Thyroid gland (tissue), 4 donors: ENCODE results near the gene ALPL. TPM values are rescaled to one million over a fixed set of nuclear protein-coding genes. Genes with fewer than 3 reads are reported as not detected.

ENCODE experiments used
- DNase-seq, 2 donors: peaks; one replicate each; pipeline ENCODE4 v3.0.0-alpha.2; 2019
- H3K27ac ChIP-seq, 3 donors: fragments of 200-600 bp; sonication (generic); 1 replicate in 2 of 3; 2 replicates in 1 of 3; pipeline ENCODE4 v1.5.1; 2016 to 2019; ENCODE audit warnings: mild to moderate bottlenecking in 1 of 3, moderate library complexity in 1 of 3
- H3K27me3 ChIP-seq: fragments of 200-600 bp; sonication (generic); one replicate; pipeline ENCODE4 v1.5.1; 2019
- H3K36me3 ChIP-seq, 2 donors: fragments of 200-600 bp; sonication (generic); one replicate each; pipeline ENCODE4 v1.5.1; 2016 to 2019
- H3K4me1 ChIP-seq, 2 donors: fragments of 200-600 bp; sonication (generic); one replicate each; pipeline ENCODE4 v1.5.1; 2017 to 2019
- H3K4me3 ChIP-seq, 3 donors: fragments of 200-600 bp; sonication (generic); replicated peaks in 1 of 3; 1 replicate in 2 of 3; 2 replicates in 1 of 3; pipeline ENCODE4 v1.5.1; 2016; ENCODE audit warnings: mild to moderate bottlenecking in 1 of 3
- H3K9me3 ChIP-seq: fragments of 200-600 bp; sonication (generic); one replicate; pipeline ENCODE4 v1.5.1; 2017
- CTCF ChIP-seq, 6 experiments: fragments of 200-600 bp in 3 of 6; fragments of 450-650 bp in 3 of 6; sonication (generic) in 3 of 6; IDR thresholded peaks; one replicate each; pipeline ENCODE4 v1.5.1; 2016 to 2019; ENCODE audit warnings: antibody characterized with exemption in 6 of 6, mild to moderate bottlenecking in 2 of 6, inconsistent platforms in 1 of 6, moderate library complexity in 1 of 6
- POLR2A ChIP-seq, 2 donors: fragments of 450-650 bp; IDR thresholded peaks; one replicate each; pipeline ENCODE4 v1.6.1; 2017; ENCODE audit warnings: antibody characterized with exemption in 2 of 2, mild to moderate bottlenecking in 2 of 2, moderate library complexity in 1 of 2
- WGBS, 2 donors: methylation state at CpG; one replicate each; pipeline ENCODE4 v1.1.5; 2017; 5-methylcytosine and 5-hydroxymethylcytosine counted together
- intact Hi-C: fragments of 100-400 bp; cut with DNase I; formaldehyde crosslinking; loops from one replicate; pipeline ENCODE4 v1.15.1; 2023
- total RNA-seq, 4 donors: library from RNA; depleted of rRNA; stranded (reverse); fragments of >200 nt; gene quantifications; one replicate each; pipeline ENCODE4 v1.2.3, GENCODE V29; 2016

The ALPL gene
- total RNA-seq, 4 donors from 2014 or later: 4.0 to 15.6 (median 4.5) TPM

DNA sequence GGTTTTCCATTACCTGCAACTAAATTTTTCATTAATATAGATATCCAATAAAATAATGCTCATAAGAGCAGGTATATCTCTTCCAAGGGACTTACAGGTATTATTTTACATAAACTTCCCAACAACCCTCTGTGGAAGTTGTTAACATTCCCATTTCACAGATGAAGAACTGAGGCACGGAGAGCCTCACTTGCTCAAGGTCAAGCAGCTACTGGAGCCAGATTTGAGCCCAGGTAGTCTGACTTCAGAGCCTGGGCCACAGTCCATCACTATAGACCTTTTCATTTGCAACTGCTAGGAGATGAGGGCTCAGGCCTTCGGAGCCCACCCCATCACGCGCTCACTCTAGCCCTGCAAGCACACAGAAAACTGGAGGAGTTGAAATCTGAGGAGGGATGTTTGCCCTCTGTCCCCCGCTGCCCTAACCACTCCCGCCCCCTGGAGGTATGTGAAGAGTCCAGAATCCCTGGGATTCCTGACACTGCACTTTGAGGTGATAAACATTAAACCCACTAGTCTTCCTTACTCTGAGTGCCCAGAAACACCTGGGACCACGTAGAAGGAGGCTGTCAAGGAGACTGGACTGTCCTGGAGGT is 11.7 kb upstream of the ALPL start:
- Histone ChIP-seq H3K9me3 (no peaks in the 10 kb centered on the region), H3K4me1 (no peaks in the 10 kb centered on the region), H3K27me3 (no peaks in the 10 kb centered on the region), H3K36me3 (no peaks in the 10 kb centered on the region), H3K4me3 (no peak overlapping the region), H3K27ac (no peak overlapping the region)
- DNase-seq: no peak
- intact Hi-C loops: no loop called here
- WGBS, 2 donors: 68 to 80% methylated on average over 5 to 7 of the region's 7 CpGs
- TF ChIP-seq CTCF (IDR thresholded peaks at IDR 0.05) (no peak), POLR2A (IDR thresholded peaks at IDR 0.05) (no peak)

GRCh38 chr1:21499283-21499950 is 9.8 kb upstream of the ALPL start:
- DNase-seq: no peak
- intact Hi-C loops: no loop called here
- no peaks in the 10 kb centered on the region for H3K36me3 ChIP-seq
- no peaks in the 10 kb centered on the region for H3K9me3 ChIP-seq
- WGBS, 2 donors: 94 to 96% methylated on average over 1 of the region's 1 CpG
- H3K4me3 ChIP-seq: no peak overlapping the region
- H3K27me3 ChIP-seq: no peaks in the 10 kb centered on the region
- no peaks in the 10 kb centered on the region for H3K4me1 ChIP-seq
- TF ChIP-seq CTCF (IDR thresholded peaks at IDR 0.05) (no peak), POLR2A (IDR thresholded peaks at IDR 0.05) (no peak)
- H3K27ac ChIP-seq: no peak overlapping the region

DNA sequence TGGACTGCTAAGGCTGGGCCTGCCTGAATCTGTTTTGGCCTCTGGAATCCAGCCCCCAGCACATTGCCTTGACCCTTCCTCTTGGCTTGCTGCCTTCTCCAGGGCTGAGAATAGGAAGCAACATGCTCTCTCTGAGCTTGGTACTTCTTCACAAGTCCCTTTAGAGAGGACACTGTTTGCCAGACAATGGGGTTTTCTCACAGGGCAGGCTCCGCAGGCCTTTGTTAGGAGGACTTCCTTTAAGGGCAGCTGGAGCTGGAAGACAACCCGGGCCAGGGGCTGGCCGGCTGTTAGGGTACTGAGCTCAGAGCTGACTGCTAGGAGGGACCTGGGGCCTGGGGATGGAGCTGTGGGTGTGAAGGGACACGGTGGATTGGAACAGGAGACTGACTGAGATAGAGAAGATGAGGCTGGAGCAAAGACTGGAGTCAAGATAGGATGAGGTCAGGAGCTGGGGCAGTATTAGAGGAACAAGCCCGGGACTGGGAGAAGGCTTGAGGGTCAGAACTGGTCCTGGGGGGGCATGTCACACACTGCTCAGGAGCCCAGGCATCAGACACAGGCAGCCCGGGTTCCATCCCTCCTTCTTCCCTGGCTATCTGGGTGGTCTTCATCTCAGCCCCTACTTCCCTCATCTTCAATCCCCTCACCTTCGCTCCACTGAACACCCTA is 5.4 kb upstream of the ALPL start:
- DNase-seq: no peak
- 73 to 79% methylated on average over 7 of the region's 7 CpGs for WGBS, 2 donors
- no peak overlapping the region for H3K27ac ChIP-seq
- H3K4me1 ChIP-seq: peaks cover 3 to 4% of the 10 kb centered on the region in 2 donors
- H3K4me3 ChIP-seq: no peak overlapping the region
- H3K9me3 ChIP-seq: no peaks in the 10 kb centered on the region
- intact Hi-C loops: no loop called here
- TF ChIP-seq POLR2A (IDR thresholded peaks at IDR 0.05) (no peak), CTCF (IDR thresholded peaks at IDR 0.05) (no peak)
- H3K27me3 ChIP-seq: no peaks in the 10 kb centered on the region
- no peaks in the 10 kb centered on the region for H3K36me3 ChIP-seq

DNA sequence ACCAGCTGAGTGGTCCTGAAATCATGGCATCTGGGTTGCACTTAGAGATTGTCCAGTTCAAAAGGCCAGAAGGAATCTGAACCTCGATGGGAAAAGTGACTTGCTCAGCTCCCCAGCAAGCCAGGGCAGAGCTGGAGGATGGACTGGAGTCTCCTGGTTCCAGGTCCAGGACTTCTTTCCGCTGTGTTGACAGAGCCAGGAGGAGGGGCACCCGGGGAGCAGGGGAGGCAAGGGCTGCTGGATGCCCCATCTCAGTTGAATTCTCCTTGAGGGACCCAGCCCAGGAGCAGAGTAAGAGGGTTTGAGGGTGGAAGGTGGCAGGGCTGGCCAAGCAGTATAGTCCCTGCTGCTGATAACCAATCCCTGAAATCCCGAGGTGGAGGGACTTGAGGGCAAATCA is 2.4 kb upstream of the ALPL start:
- no peaks in the 10 kb centered on the region for H3K27me3 ChIP-seq

More for the DNA sequence above, 2.4 kb upstream of the ALPL start:
- H3K27ac ChIP-seq: no peak overlapping the region
- H3K9me3 ChIP-seq: no peaks in the 10 kb centered on the region
- H3K36me3 ChIP-seq: no peaks in the 10 kb centered on the region
- no peak overlapping the region for H3K4me3 ChIP-seq
- intact Hi-C loops: loop anchor here (5.0 kb wide), 1 partner anchor 70 kb away; no protein-coding TSS in a partner anchor
- TF ChIP-seq CTCF (IDR thresholded peaks at IDR 0.05): no peak
- no peak for TF ChIP-seq POLR2A (IDR thresholded peaks at IDR 0.05)
- 61 to 62% methylated on average over 4 of the region's 4 CpGs for WGBS, 2 donors
- no peak for DNase-seq
- peaks cover 12 to 15% of the 10 kb centered on the region in 2 donors for H3K4me1 ChIP-seq
